Right lobe of liver (tissue), 6 donors: Measurements from ENCODE around the gene CEP72. TPM values are rescaled to one million over a fixed set of nuclear protein-coding genes. Genes with fewer than 3 reads are reported as not detected.

Source experiments
- ATAC-seq, 4 donors: fragments of 200-7000 bp; cut with Tn5 transposase; one replicate each; pipeline ENCODE4 v1.9.1; 2020; ENCODE audit warnings: mild to moderate bottlenecking in 4 of 4, moderate library complexity in 4 of 4
- DNase-seq, 3 donors: peaks; one replicate each; pipeline ENCODE4 v3.0.0-alpha.2; 2020
- H3K27ac ChIP-seq, 3 donors: fragments of 200-600 bp; one replicate each; pipeline ENCODE4 v1.8.0; 2022
- H3K27me3 ChIP-seq, 2 donors: fragments of 200-600 bp; one replicate each; pipeline ENCODE4 v1.8.0; 2022
- H3K36me3 ChIP-seq, 4 donors: fragments of 200-600 bp; sonication (generic) in 1 of 4; one replicate each; pipeline versions ENCODE4 v1.5.1 to v1.8.0; 2017 to 2022; ENCODE audit warnings: control low read depth in 1 of 4
- H3K4me1 ChIP-seq, 4 donors: fragments of 200-600 bp; sonication (generic) in 1 of 4; one replicate each; pipeline versions ENCODE4 v1.5.1 to v1.8.0; 2017 to 2022; ENCODE audit warnings: control low read depth in 1 of 4
- H3K4me3 ChIP-seq, 3 donors: fragments of 200-600 bp; one replicate each; pipeline ENCODE4 v1.8.0; 2022
- H3K9me3 ChIP-seq, 4 donors: fragments of 200-600 bp; sonication (generic) in 1 of 4; one replicate each; pipeline versions ENCODE4 v1.5.1 to v1.8.0; 2017 to 2022; ENCODE audit warnings: control low read depth in 1 of 4
- POLR2A ChIP-seq: fragments of 450-650 bp; IDR thresholded peaks from one replicate; pipeline ENCODE4 v1.6.1; 2017; ENCODE audit warnings: antibody characterized with exemption, mild to moderate bottlenecking
- WGBS: methylation state at CpG from one replicate; pipeline ENCODE4 v1.1.6; 2018; ENCODE audit warnings: low coverage, low lambda C conversion rate; ENCODE audit not compliant: insufficient coverage; ENCODE audit errors: missing lambda C conversion rate; 5-methylcytosine and 5-hydroxymethylcytosine counted together
- intact Hi-C, 2 donors: fragments of 100-400 bp; cut with DNase I; formaldehyde crosslinking; loops; one replicate each; pipeline versions ENCODE4 v1.11.2 to v1.14.1; 2022
- total RNA-seq, 6 experiments: library from RNA; depleted of rRNA in 2 of 6; stranded (reverse); fragments of >200 nt in 2 of 6; fragmentation: NEBNext Ultra II Directional in 3 of 6; extraction: Animal tissue kit (Norgen Biotek cat#: 25700) in 3 of 6; gene quantifications; one replicate each; pipeline versions ENCODE4 v1.1.0 to v1.2.4, GENCODE V29; 2016 to 2023
- TF ChIP-seq, protein P1 (sequence below), 4 donors: fragments of 200-600 bp in 3 of 4; fragments of 450-650 bp in 1 of 4; IDR thresholded peaks; one replicate each; pipeline versions ENCODE4 v1.5.1 to v1.8.0; 2016 to 2022; ENCODE audit warnings: antibody characterized with exemption in 4 of 4, mild to moderate bottlenecking in 2 of 4
- donor health status: DM: no; HTN: yes; CAD: no.
- donor health status: DM: no; HTN: no; CAD: no.
- donor health status: DM: no; HTN: no; CAD: no.
- donor health status: DM: no; HTN: yes; CAD: no.
- donor health status: DM: no; HTN: yes; CAD: no.

The CEP72 gene
- total RNA-seq, 6 experiments from 2014 or later = 3.4 to 6.0 (median 4.2) TPM

DNA sequence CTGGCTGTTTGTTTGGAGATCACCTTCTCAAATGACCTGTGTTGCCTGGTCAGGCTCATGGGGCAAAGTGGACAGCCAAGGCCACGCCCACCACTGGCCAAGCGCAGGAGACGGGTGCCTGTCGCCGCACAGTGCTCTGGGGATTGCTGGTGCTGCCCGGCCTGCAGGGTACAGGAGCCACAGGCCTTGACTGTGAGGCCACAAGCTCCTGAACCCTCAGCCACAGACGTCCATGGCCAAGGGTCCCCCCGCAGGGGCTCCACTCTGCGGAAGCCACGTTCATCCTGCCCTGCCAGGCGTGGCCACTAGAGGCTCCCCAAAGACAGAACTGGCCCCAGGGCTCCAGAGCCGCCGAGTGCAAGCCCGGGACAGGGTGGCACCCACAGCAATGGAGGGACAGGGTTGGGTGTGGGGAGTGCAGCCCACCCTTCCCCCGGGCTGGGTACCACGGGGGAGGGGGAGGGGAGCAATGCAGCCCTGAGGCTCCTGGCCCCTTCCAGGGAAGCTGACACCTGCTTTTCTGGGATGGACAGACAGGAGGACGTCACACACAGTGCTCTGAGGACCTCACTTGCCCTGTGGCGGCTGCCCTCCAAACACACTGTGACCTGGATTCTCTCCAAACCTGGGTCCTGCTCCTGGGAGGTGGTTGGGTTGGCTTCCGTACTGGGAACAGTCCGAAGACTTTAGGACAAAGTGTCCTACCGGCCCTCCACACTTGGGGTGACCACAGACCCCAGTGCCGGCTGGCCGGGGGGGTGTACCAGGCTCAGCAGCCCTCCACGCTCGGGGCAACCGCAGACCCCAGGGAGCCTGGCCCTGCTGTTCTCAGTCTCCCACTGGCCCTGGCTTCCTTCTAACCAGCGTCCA lies 59.6 kb downstream of the CEP72 start:
- Histone ChIP-seq H3K36me3 (no peaks in the 10 kb centered on the region), H3K27me3 (no peaks in the 10 kb centered on the region), H3K4me3 (peak overlapping the region in 1 of 3 donors; percentile 41), H3K9me3 (no peaks in the 10 kb centered on the region), H3K4me1 (peaks cover 0 to 42% (median 26%) of the 10 kb centered on the region in 4 donors), H3K27ac (peak overlapping the region in 2 of 3 donors; percentile 65 to 86)
- 0% methylated on average over 4 of the region's 27 CpGs for WGBS
- intact Hi-C loops = loop anchor here in 1 of 2 donors (5.0 kb wide), 1 partner anchor 236 kb away; no protein-coding TSS in a partner anchor
- DNase-seq (peak; percentile 77 to 87 (median 87)), ATAC-seq (peak; percentile 62 to 82 (median 76))
- TF ChIP-seq, protein P1, sequence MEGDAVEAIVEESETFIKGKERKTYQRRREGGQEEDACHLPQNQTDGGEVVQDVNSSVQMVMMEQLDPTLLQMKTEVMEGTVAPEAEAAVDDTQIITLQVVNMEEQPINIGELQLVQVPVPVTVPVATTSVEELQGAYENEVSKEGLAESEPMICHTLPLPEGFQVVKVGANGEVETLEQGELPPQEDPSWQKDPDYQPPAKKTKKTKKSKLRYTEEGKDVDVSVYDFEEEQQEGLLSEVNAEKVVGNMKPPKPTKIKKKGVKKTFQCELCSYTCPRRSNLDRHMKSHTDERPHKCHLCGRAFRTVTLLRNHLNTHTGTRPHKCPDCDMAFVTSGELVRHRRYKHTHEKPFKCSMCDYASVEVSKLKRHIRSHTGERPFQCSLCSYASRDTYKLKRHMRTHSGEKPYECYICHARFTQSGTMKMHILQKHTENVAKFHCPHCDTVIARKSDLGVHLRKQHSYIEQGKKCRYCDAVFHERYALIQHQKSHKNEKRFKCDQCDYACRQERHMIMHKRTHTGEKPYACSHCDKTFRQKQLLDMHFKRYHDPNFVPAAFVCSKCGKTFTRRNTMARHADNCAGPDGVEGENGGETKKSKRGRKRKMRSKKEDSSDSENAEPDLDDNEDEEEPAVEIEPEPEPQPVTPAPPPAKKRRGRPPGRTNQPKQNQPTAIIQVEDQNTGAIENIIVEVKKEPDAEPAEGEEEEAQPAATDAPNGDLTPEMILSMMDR (IDR thresholded peaks at IDR 0.05) = peak; percentile 90 to 96 (median 94)
- no peak for TF ChIP-seq POLR2A

DNA sequence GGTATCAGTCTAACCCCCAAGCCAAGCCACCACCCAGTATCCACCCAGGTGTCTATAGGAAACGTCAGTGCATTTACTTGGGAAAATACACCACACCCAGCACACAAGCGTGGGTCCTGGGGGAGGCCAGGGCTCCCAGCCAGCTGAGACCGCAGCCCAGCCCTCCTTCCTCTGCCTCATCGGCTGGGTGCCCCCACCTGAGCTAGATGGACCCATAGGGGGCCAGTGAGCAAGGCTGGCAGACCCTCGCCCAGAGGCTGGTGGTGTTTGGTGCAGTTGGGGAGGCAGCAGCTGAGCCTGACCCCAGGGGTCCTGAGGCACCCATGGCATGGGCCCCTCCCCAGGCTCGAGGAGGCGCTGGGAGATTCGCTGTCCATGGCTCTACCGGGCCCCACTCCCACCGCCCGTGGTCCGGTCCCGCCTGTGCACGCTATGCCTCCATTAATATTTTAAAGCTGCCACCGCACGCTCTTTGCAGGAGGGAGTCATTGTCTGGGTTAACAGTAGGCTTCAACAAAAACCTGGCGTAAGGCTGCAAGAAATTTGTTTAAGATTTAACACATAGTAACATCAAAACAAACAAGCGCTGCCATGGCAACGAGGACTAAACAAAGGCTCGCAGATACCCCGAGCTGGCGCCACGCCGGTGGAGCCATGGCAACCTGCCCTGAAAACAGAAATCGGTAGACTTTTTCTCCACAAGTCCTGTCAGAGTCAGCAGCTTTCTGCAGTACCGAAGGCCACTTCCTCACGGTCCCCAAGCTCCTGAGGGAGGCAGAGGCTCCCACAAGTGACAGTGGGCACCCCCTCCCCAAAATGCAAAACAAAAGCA lies 60.4 kb downstream of the CEP72 start:
- H3K36me3 ChIP-seq = no peaks in the 10 kb centered on the region
- intact Hi-C loops = loop anchor here in 1 of 2 donors (5.0 kb wide), 1 partner anchor 235 kb away; no protein-coding TSS in a partner anchor
- no peaks in the 10 kb centered on the region for H3K27me3 ChIP-seq
- H3K27ac ChIP-seq = peak overlapping the region in 2 of 3 donors; percentile 65 to 86
- ATAC-seq (peak in 3 of 4 donors; percentile 4 to 52 (median 5)), DNase-seq (peak; percentile 69 to 86 (median 77))
- H3K4me3 ChIP-seq = no peak overlapping the region
- 7% methylated on average over 16 of the region's 27 CpGs for WGBS
- no peaks in the 10 kb centered on the region for H3K9me3 ChIP-seq
- TF ChIP-seq POLR2A = no peak
- TF ChIP-seq, protein P1 (IDR thresholded peaks at IDR 0.05) = no peak
- H3K4me1 ChIP-seq = peaks cover 0 to 42% (median 26%) of the 10 kb centered on the region in 4 donors

DNA sequence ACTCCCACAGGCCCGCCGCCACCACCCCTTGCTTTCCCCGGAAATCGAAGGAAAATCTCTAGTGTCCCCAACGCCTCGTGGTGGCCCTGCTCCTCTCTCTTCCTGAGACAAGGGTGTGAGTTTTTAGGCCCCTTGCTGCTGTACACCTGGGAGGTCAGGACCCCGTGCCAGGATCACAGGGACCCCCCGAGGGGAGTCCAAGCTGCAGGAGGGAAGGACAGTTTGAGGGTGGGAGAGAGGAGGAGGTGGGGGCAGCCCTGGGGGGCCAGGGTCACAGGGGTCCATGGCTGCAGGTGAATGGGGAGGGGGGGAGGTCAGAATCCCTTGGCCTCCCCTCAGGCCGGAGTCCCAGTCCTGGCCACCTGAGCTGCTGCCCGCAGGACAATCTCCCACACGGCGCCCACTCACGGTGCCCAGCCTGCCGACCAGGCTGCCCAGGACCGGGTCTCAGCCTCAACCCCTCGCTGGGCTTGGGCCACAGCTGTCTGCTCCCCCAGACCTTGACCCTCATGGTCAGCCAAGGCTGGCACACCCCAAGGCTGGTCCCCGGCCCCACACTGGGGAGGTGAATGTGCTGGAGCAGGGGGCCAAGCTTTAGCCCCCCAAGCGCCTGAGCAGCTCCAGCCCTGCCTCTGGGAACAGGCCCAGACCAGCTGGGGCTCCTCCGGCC lies 61.2 kb downstream of the CEP72 start:
- Histone ChIP-seq H3K36me3 (no peaks in the 10 kb centered on the region), H3K27me3 (no peaks in the 10 kb centered on the region), H3K9me3 (no peaks in the 10 kb centered on the region), H3K27ac (peak overlapping the region in 1 of 3 donors; percentile 10), H3K4me3 (no peak overlapping the region), H3K4me1 (peaks cover 0 to 42% (median 26%) of the 10 kb centered on the region in 4 donors)
- intact Hi-C loops = loop anchor here in 1 of 2 donors (5.0 kb wide), 1 partner anchor 234 kb away; no protein-coding TSS in a partner anchor
- ATAC-seq (no peak), DNase-seq (peak in 1 of 3 donors; percentile 54)
- WGBS = 10% methylated on average over 2 of the region's 19 CpGs
- TF ChIP-seq, protein P1 (IDR thresholded peaks at IDR 0.05) = no peak
- no peak for TF ChIP-seq POLR2A
